ENCODE results near the gene CDON.

DNA sequence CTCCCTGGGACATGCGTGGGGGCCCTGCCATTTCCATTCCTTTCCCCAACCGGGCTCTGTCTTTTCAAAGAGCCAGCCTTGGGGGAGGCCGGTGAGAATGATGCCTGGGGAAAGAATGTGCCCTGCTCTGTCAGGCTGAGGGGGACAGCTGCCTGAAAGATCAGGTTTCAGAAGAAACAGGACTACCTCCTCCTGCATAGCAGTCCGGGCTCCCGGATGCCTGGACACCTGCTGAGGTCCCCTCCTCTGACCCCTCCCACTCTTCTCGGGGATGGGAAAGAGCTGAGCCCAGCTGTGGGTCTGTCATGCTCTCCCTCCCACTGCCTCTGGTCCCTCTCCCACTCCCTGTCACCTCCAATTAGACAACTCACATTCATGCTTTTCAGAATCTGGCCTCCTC lies 41.8 kb upstream of the CDON start:
- no peak for TF ChIP-seq GATA2 (IDR thresholded peaks at IDR 0.05; ENCODE audit: low read depth, low read length)
- no peak for TF ChIP-seq GATA3 (IDR thresholded peaks at IDR 0.05; ENCODE audit: low read depth, low read length)
